Small intestine (tissue), 7 donors: Measurements from ENCODE around the gene SMTN. TPM values are rescaled to one million over a fixed set of nuclear protein-coding genes. Genes with fewer than 3 reads are reported as not detected.

ENCODE experiments used
- DNase-seq, 2 donors: peaks; one replicate each; pipeline versions ENCODE4 v3.0.0 to v3.0.0-alpha.2; 2013
- FAIRE-seq: peaks from 2 replicates; lab custom pipeline; 2012; peaks lifted over from hg19 to GRCh38; lab: Jason Lieb, UNC
- H3K27ac ChIP-seq, 3 donors: one replicate each; pipeline ENCODE4 v1.5.1; 2013; ENCODE audit warnings: low read length in 2 of 3, mild to moderate bottlenecking in 2 of 3, control low read depth in 1 of 3, inconsistent platforms in 1 of 3, low read depth in 1 of 3, moderate library complexity in 1 of 3
- H3K27me3 ChIP-seq, 3 donors: one replicate each; pipeline ENCODE4 v1.6.1; 2013; ENCODE audit warnings: low read length in 3 of 3, inconsistent platforms in 1 of 3; ENCODE audit not compliant: control insufficient read depth in 3 of 3, insufficient read depth in 3 of 3
- H3K36me3 ChIP-seq, 3 donors: one replicate each; pipeline ENCODE4 v1.6.1; 2013; ENCODE audit warnings: low read length in 3 of 3, inconsistent platforms in 1 of 3, low read depth in 1 of 3, mild to moderate bottlenecking in 1 of 3, moderate library complexity in 1 of 3; ENCODE audit not compliant: control insufficient read depth in 3 of 3, insufficient read depth in 2 of 3
- H3K4me1 ChIP-seq, 3 donors: one replicate each; pipeline ENCODE4 v1.6.1; 2013; ENCODE audit warnings: low read length in 2 of 3, inconsistent platforms in 1 of 3, low read depth in 1 of 3, mild to moderate bottlenecking in 1 of 3, moderate library complexity in 1 of 3; ENCODE audit not compliant: control insufficient read depth in 3 of 3, insufficient read depth in 2 of 3
- H3K4me3 ChIP-seq, 3 donors: one replicate each; pipeline ENCODE4 v1.5.1; 2013; ENCODE audit warnings: low read length in 3 of 3, control low read depth in 1 of 3, inconsistent platforms in 1 of 3, low read depth in 1 of 3, mild to moderate bottlenecking in 1 of 3, moderate library complexity in 1 of 3
- H3K9me3 ChIP-seq, 2 donors: one replicate each; pipeline ENCODE4 v1.6.1; 2013; ENCODE audit warnings: low read depth in 1 of 2, low read length in 1 of 2; ENCODE audit not compliant: control insufficient read depth in 2 of 2, insufficient read depth in 1 of 2
- WGBS, 3 donors: extraction: QIAGEN DNeasy Blood & Tissue Kit; methylation state at CpG; one replicate each; pipeline ENCODE4 v1.1.7; 2013; 5-methylcytosine and 5-hydroxymethylcytosine counted together
- polyA plus RNA-seq, 4 donors: library from polyadenylated mRNA; stranded (reverse) in 3 of 4; unstranded in 1 of 4; fragments of 200-250 nt in 3 of 4; fragments of 120-200 nt in 1 of 4; gene quantifications; one replicate each; pipeline versions ENCODE4 v1.2.1 to v1.2.3, GENCODE V29; 2013
- donor health status: healthy with polysubstance abuse.
- donor health status: control.
- donor health status: control.
- donor health status: Bipolar disorder and iron deficiency.
- donor health status: healthy.

SMTN gene
- polyA plus RNA-seq, 4 donors = 7.8 to 74.8 (median 44.2) TPM

DNA sequence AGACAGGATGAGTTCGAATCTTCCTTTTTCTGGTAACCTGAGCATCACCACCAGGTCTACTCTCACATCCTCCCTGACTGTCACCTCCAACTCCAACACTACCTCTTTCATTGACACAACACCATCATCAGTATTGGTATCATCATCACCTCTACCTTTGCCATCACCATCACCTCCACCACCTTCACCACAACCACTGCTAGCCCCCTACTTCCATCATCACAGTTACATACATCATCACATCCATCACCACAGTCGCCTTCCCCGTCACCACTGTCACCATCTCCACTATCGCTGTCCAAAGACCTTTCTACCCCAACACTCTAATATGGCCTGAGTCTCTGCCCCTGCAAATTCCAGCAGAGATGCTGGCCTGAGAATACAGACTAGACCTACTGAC, 40.3 kb downstream of the SMTN start:
- WGBS, 3 donors = 96 to 97% (median 96%) methylated on average over 4 of the region's 4 CpGs
- Histone ChIP-seq H3K9me3 (no peaks in the 10 kb centered on the region), H3K27me3 (no peaks in the 10 kb centered on the region), H3K27ac (peak overlapping the region in 2 of 3 donors; percentile 92 to 95), H3K4me3 (no peak overlapping the region), H3K4me1 (peaks cover 0 to 33% (median 4%) of the 10 kb centered on the region in 3 donors), H3K36me3 (peaks cover 0 to 17% (median 0%) of the 10 kb centered on the region in 3 donors)
- FAIRE-seq (no peak), DNase-seq (no peak)

DNA sequence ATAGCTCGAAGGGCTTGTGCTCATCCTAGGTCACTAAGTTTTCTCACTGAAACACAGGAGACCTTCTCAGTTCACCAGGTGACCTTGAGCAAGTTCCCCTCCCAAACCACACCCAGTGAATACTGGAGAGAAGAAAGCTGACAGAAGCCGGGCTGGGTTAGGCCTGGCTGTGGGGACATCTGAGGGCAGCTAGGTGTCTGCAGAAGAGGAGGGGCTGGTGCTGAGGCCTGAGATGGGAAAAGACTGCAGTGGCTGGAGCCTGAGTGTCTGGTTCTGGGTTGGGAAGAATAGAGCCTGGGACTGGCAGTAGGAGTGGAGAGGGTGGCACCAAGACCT, 41.0 kb downstream of the SMTN start:
- FAIRE-seq (no peak), DNase-seq (no peak)
- Histone ChIP-seq H3K27ac (peak overlapping the region; percentile 88 to 95 (median 92)), H3K9me3 (no peaks in the 10 kb centered on the region), H3K27me3 (no peaks in the 10 kb centered on the region), H3K4me1 (peaks cover 0 to 33% (median 4%) of the 10 kb centered on the region in 3 donors), H3K4me3 (no peak overlapping the region), H3K36me3 (peaks cover 0 to 24% (median 0%) of the 10 kb centered on the region in 3 donors)
- 14 to 59% (median 24%) methylated on average over 2 of the region's 2 CpGs for WGBS, 3 donors

- FAIRE-seq (no peak), DNase-seq (peak; percentile 94 to 95)
- H3K4me3 ChIP-seq = peak within 1 kb of the TSS; percentile 49 to 77 (median 71)
Measured at GRCh38 chr22:31122532-31123291, 41.6 kb downstream of the SMTN start, which contains the start of gene INPP5J. INPP5J (plus strand) TSS chr22:31122966; CDS start chr22:31123015, 49 bp downstream.

GRCh38 chr22:31123292-31123602, 42.1 kb downstream of the SMTN start:
- Histone ChIP-seq H3K36me3 (peaks cover 0 to 35% (median 0%) of the 10 kb centered on the region in 3 donors), H3K4me1 (peaks cover 0 to 33% (median 4%) of the 10 kb centered on the region in 3 donors), H3K27ac (peak overlapping the region; percentile 88 to 95 (median 92)), H3K27me3 (no peaks in the 10 kb centered on the region), H3K4me3 (peak overlapping the region; percentile 49 to 77 (median 71)), H3K9me3 (no peaks in the 10 kb centered on the region)
- 26 to 57% (median 41%) methylated on average over 4 of the region's 4 CpGs for WGBS, 3 donors
- no peak for FAIRE-seq
- DNase-seq = no peak

More at GRCh38 chr22:31122532-31123291, 41.6 kb downstream of the SMTN start, which contains the start of gene INPP5J:
- H3K36me3 ChIP-seq = peaks cover 0 to 30% (median 0%) of the 10 kb centered on the region in 3 donors
- no peaks in the 10 kb centered on the region for H3K27me3 ChIP-seq
- H3K27ac ChIP-seq = peak within 1 kb of the TSS; percentile 88 to 95 (median 92)
- 9 to 30% (median 15%) methylated on average over 10 of the region's 10 CpGs for WGBS, 3 donors
- H3K9me3 ChIP-seq = no peaks in the 10 kb centered on the region
- peaks cover 0 to 33% (median 6%) of the 10 kb centered on the region in 3 donors for H3K4me1 ChIP-seq

GRCh38 chr22:31124290-31124689, 43.2 kb downstream of the SMTN start:
- Histone ChIP-seq H3K27ac (no peak overlapping the region), H3K9me3 (no peaks in the 10 kb centered on the region), H3K27me3 (no peaks in the 10 kb centered on the region), H3K36me3 (peaks cover 0 to 41% (median 0%) of the 10 kb centered on the region in 3 donors), H3K4me3 (peak overlapping the region in 1 of 3 donors; percentile 77), H3K4me1 (peaks cover 0 to 33% (median 4%) of the 10 kb centered on the region in 3 donors)
- WGBS, 3 donors = 49 to 67% (median 66%) methylated on average over 3 of the region's 3 CpGs
- FAIRE-seq (no peak), DNase-seq (no peak)

GRCh38 chr22:31124811-31125465, 43.8 kb downstream of the SMTN start:
- no peak overlapping the region for H3K4me3 ChIP-seq
- peaks cover 0 to 44% (median 0%) of the 10 kb centered on the region in 3 donors for H3K36me3 ChIP-seq
- H3K9me3 ChIP-seq = no peaks in the 10 kb centered on the region
- DNase-seq (no peak), FAIRE-seq (no peak)
- no peak overlapping the region for H3K27ac ChIP-seq
- peaks cover 0 to 33% (median 4%) of the 10 kb centered on the region in 3 donors for H3K4me1 ChIP-seq
- no peaks in the 10 kb centered on the region for H3K27me3 ChIP-seq
- WGBS, 3 donors = 61 to 75% (median 71%) methylated on average over 14 of the region's 14 CpGs

DNA sequence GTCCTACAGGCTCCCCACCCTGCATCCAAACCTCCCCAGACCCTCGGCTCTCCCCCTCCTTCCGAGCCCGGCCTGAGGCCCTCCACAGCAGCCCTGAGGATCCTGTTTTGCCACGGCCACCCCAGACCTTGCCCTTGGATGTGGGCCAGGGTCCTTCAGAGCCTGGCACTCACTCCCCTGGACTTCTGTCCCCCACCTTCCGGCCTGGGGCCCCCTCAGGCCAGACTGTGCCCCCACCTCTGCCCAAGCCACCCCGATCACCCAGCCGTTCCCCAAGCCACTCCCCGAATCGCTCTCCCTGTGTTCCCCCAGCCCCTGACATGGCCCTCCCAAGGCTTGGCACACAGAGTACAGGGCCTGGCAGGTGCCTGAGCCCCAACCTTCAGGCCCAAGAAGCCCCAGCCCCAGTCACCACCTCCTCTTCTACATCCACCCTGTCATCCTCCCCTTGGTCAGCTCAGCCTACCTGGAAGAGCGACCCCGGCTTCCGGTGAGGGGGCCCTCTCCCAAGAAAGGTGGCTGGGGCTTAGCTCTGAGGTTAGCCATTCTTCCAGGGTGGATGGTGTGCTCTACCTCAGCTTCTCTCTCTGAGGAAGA, 44.5 kb downstream of the SMTN start:
- no peaks in the 10 kb centered on the region for H3K9me3 ChIP-seq
- H3K4me3 ChIP-seq = no peak overlapping the region
- peaks cover 0 to 49% (median 0%) of the 10 kb centered on the region in 3 donors for H3K36me3 ChIP-seq
- H3K27me3 ChIP-seq = no peaks in the 10 kb centered on the region
- FAIRE-seq = no peak
- DNase-seq = no peak
- H3K27ac ChIP-seq = no peak overlapping the region
- WGBS, 3 donors = 73 to 76% (median 75%) methylated on average over 12 of the region's 12 CpGs
- H3K4me1 ChIP-seq = peaks cover 0 to 33% (median 4%) of the 10 kb centered on the region in 3 donors
